PC-9 (cell line): ENCODE measurements around the gene CCER1. TPM values are rescaled to one million over a fixed set of nuclear protein-coding genes. Genes with fewer than 3 reads are reported as not detected.
"Not testable (repeated sequence)": the region's sequence is repeated elsewhere in the genome, so short reads cannot be mapped to it uniquely, and the experiment has no call there.

Experiments used
- BruUV-seq: library from RNA; stranded (reverse); fragments of 400-500 nt; replicated peaks from 2 replicates; lab custom pipeline; 2021; lab: Mats Ljungman, UMichigan
- CTCF ChIA-PET: fragments of 300-600 bp; sonication (Branson Sonifier 250); formaldehyde crosslinking; loops from one replicate; lab custom pipeline; 2022; ENCODE audit warnings: antibody characterized with exemption; lab: Charles Lee
- POLR2A ChIA-PET: fragments of 300-600 bp; sonication (Branson Sonifier 250); formaldehyde crosslinking; loops from one replicate; lab custom pipeline; 2022; ENCODE audit warnings: antibody characterized with exemption; ENCODE audit not compliant: unreplicated experiment; lab: Charles Lee
- DNase-seq, 2 experiments: peaks; one replicate each; pipeline versions ENCODE4 v3.0.0 to v3.0.0-alpha.2; 2015 to 2022; ENCODE audit warnings: mixed read lengths in 1 of 2
- H2AFZ ChIP-seq: fragments of 200-600 bp; sonication (generic); 2 replicates; pipeline ENCODE4 v1.8.1; 2017; ENCODE audit warnings: antibody characterized with exemption
- H3F3A ChIP-seq: fragments of 200-600 bp; sonication (generic); 2 replicates; pipeline ENCODE4 v1.8.1; 2017; ENCODE audit warnings: antibody characterized with exemption, mild to moderate bottlenecking, low read depth; ENCODE audit not compliant: insufficient read depth
- H3K27ac ChIP-seq: fragments of 200-600 bp; sonication (generic); 2 replicates; pipeline ENCODE4 v1.6.1; 2016; ENCODE audit warnings: mixed run types
- H3K27me3 ChIP-seq: fragments of 200-600 bp; sonication (generic); 2 replicates; pipeline ENCODE4 v1.6.1; 2016; ENCODE audit warnings: low read depth, mixed run types; ENCODE audit not compliant: insufficient read depth
- H3K36me3 ChIP-seq: fragments of 200-600 bp; sonication (generic); 2 replicates; pipeline ENCODE4 v1.6.1; 2016; ENCODE audit warnings: low read depth, mixed run types
- H3K4me1 ChIP-seq: fragments of 200-600 bp; sonication (generic); replicated peaks from 2 replicates; pipeline ENCODE4 v1.6.1; 2016; ENCODE audit warnings: mixed run types; ENCODE audit not compliant: insufficient read depth
- H3K4me2 ChIP-seq: fragments of 200-600 bp; sonication (generic); 2 replicates; pipeline ENCODE4 v1.6.1; 2017; ENCODE audit warnings: mixed run types
- H3K4me3 ChIP-seq: fragments of 200-600 bp; sonication (generic); 2 replicates; pipeline ENCODE4 v1.6.1; 2016; ENCODE audit warnings: mixed run types
- H3K79me2 ChIP-seq: fragments of 200-600 bp; sonication (generic); 2 replicates; pipeline ENCODE4 v1.6.1; 2017; ENCODE audit warnings: low read depth, mixed run types
- H3K9me2 ChIP-seq: fragments of 200-600 bp; sonication (generic); 2 replicates; pipeline ENCODE4 v1.8.1; 2017; ENCODE audit warnings: mild to moderate bottlenecking; ENCODE audit not compliant: insufficient read depth
- H3K9me3 ChIP-seq: fragments of 200-600 bp; sonication (generic); 2 replicates; pipeline ENCODE4 v1.8.1; 2016; ENCODE audit warnings: low read depth; ENCODE audit not compliant: insufficient read depth
- H4K20me1 ChIP-seq: fragments of 200-600 bp; sonication (generic); 2 replicates; pipeline ENCODE4 v1.8.1; 2017; ENCODE audit not compliant: insufficient read depth
- CTCF ChIP-seq: fragments of 200-600 bp; sonication (generic); conservative IDR thresholded peaks from 2 replicates; pipeline ENCODE4 v1.6.1; 2017; ENCODE audit warnings: mixed run types, antibody characterized with exemption, mild to moderate bottlenecking, moderate library complexity
- EZH2 ChIP-seq: fragments of 200-600 bp; sonication (generic); IDR thresholded peaks from 2 replicates; pipeline ENCODE4 v1.8.0; 2017; ENCODE audit warnings: antibody characterized with exemption, low read depth
- intact Hi-C: fragments of 100-400 bp; cut with micrococcal nuclease; formaldehyde crosslinking; loops from one replicate; pipeline ENCODE4 v1.10.0; 2022; ENCODE audit not compliant: unreplicated experiment
- total RNA-seq: library from RNA; stranded (reverse); gene quantifications from 2 replicates; pipeline ENCODE4 v1.2.3, GENCODE V29; 2021

CCER1 gene
- total RNA-seq, 1 experiment from 2014 or later: not detected

DNA sequence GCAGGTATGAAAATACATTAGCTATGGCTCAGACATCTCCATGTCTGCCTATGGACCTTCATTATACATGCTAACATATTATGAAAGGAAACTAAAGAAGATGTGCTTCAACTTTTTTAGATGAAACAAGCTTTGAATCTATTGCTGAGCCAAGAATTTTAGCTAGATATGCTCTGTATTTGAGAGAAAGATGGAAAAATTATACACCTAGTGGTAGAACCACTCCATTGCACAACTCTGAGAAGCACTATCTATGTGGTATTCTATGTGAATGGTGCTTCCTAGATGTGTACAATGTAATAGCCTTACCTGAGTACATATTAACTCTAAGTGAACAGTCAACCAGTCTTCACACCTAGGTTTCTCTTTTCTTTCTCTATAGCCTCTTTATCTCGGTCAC, 32.5 kb upstream of the CCER1 start:
- H3K27me3 ChIP-seq: no peaks in the 10 kb centered on the region
- H3K4me1 ChIP-seq: no peaks in the 10 kb centered on the region
- CTCF ChIA-PET: no interaction called here
- H3K9me2 ChIP-seq: no peaks in the 10 kb centered on the region
- H2AFZ ChIP-seq: no peak overlapping the region
- DNase-seq: no peak
- H4K20me1 ChIP-seq: no peaks in the 10 kb centered on the region
- H3K36me3 ChIP-seq: no peaks in the 10 kb centered on the region
- H3K27ac ChIP-seq: no peak overlapping the region
- no TSS peak for BruUV-seq
- H3K79me2 ChIP-seq: no peaks in the 10 kb centered on the region
- no peaks in the 10 kb centered on the region for H3F3A ChIP-seq
- POLR2A ChIA-PET: no interaction called here
- intact Hi-C loops: no loop called here
- TF ChIP-seq EZH2 (no peak), CTCF (no peak)
- H3K4me3 ChIP-seq: no peak overlapping the region
- H3K9me3 ChIP-seq: no peaks in the 10 kb centered on the region; the same call in 1 of the 2 replicates
- H3K4me2 ChIP-seq: no peak overlapping the region

GRCh38 chr12:90987101-90987500, 32.1 kb upstream of the CCER1 start:
- no peak overlapping the region for H3K27ac ChIP-seq
- intact Hi-C loops: no loop called here
- no peaks in the 10 kb centered on the region for H3K9me2 ChIP-seq
- H3K4me3 ChIP-seq: no peak overlapping the region
- CTCF ChIA-PET: no interaction called here
- H3K4me2 ChIP-seq: no peak overlapping the region
- no TSS peak for BruUV-seq
- no peaks in the 10 kb centered on the region for H3F3A ChIP-seq
- no peaks in the 10 kb centered on the region for H3K36me3 ChIP-seq
- no peak for DNase-seq
- POLR2A ChIA-PET: no interaction called here
- no peaks in the 10 kb centered on the region; the same call in 1 of the 2 replicates for H3K9me3 ChIP-seq
- TF ChIP-seq CTCF (no peak), EZH2 (no peak)
- no peaks in the 10 kb centered on the region for H3K27me3 ChIP-seq
- no peak overlapping the region for H2AFZ ChIP-seq
- H3K79me2 ChIP-seq: no peaks in the 10 kb centered on the region
- H3K4me1 ChIP-seq: no peaks in the 10 kb centered on the region
- H4K20me1 ChIP-seq: no peaks in the 10 kb centered on the region

DNA sequence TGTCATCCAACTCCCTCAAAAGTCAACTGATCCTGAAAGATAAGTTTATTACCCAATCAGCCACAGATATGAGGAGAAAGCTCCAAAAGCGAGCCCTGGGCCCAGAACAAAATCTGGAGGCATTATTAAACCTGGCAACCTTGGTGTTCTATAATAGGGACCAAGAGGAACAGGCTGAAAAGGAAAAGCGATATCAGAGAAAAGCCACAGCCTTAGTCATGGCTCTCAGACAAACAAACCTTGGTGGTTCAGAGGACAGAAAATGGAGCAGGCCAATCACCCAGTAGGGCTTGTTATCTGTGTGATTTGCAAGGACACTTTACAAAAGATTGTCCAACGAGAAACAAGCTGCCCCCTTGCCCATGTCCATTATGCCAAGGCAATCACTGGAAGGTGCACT, 30.4 kb upstream of the CCER1 start:
- H3K4me2 ChIP-seq, H2AFZ ChIP-seq, H3F3A ChIP-seq, H3K4me1 ChIP-seq, H3K79me2 ChIP-seq, H3K27me3 ChIP-seq, CTCF ChIA-PET, POLR2A ChIA-PET, H3K9me2 ChIP-seq, H4K20me1 ChIP-seq, H3K9me3 ChIP-seq, intact Hi-C loops, BruUV-seq, DNase-seq, H3K4me3 ChIP-seq, H3K27ac ChIP-seq, H3K36me3 ChIP-seq: not testable (repeated sequence)

- no peaks in the 10 kb centered on the region for H3K4me1 ChIP-seq
- no peaks in the 10 kb centered on the region for H3K36me3 ChIP-seq
- H3K27ac ChIP-seq: no peak overlapping the region
- no peak overlapping the region for H2AFZ ChIP-seq
- H4K20me1 ChIP-seq: no peaks in the 10 kb centered on the region
- H3K4me3 ChIP-seq: no peak overlapping the region
- no peaks in the 10 kb centered on the region for H3F3A ChIP-seq
- H3K9me2 ChIP-seq: no peaks in the 10 kb centered on the region
- intact Hi-C loops: no loop called here
- no peak for TF ChIP-seq CTCF
- no peak for TF ChIP-seq EZH2
- H3K4me2 ChIP-seq: no peak overlapping the region
- H3K9me3 ChIP-seq: no peaks in the 10 kb centered on the region; the same call in 1 of the 2 replicates
- H3K79me2 ChIP-seq: no peaks in the 10 kb centered on the region
- no peak for DNase-seq
- POLR2A ChIA-PET: no interaction called here
- CTCF ChIA-PET: no interaction called here
- no TSS peak for BruUV-seq
- no peaks in the 10 kb centered on the region for H3K27me3 ChIP-seq
Observed at GRCh38 chr12:90984114-90984513, 29.1 kb upstream of the CCER1 start.
